Measurements from ENCODE around the gene GPC2. TPM values are rescaled to one million over a fixed set of nuclear protein-coding genes. Genes with fewer than 3 reads are reported as not detected.

Gene GPC2
- total RNA-seq, 1 donor from 2014 or later, result 7.9 TPM

GRCh38 chr7:100122568-100122967 lies 54.6 kb downstream of the GPC2 start:
- no peak for DNase-seq
- Mint-ChIP-seq H3K9me3 (no peaks in the 10 kb centered on the region), H3K27me3 (no peaks in the 10 kb centered on the region), H3K4me3 (no peak overlapping the region), H3K4me1 (peaks cover 28% of the 10 kb centered on the region), H3K36me3 (ENCODE audit: low read depth) (peaks cover 18% of the 10 kb centered on the region), H3K27ac (no peak overlapping the region)
- intact Hi-C loops (cut with micrococcal nuclease), result loop anchor here (10.0 kb wide), 2 partner anchors 422 to 462 kb away; partner anchors contain the start of genes FBXO24 and LRCH4

DNA sequence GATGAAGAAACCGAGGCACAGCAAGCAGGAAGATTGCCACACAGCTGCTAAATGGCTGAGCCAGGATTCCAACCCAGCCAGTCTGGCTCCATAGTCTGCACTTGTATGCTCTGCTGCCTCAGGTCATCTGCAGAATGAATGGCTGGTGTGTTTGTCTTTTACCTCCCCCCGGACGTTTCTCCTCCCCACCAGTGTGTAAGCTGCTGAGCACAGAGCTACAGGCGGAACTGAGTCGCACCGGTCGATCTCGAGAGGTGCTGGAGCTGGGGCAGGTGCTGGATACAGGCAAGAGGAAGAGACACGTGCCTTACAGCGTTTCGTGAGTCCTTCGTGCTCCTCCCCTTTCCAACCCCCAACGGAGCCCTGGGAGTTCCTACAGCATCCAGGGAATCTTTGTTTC lies 55.1 kb downstream of the GPC2 start:
- Mint-ChIP-seq H3K27me3 (no peaks in the 10 kb centered on the region), H3K4me1 (peaks cover 28% of the 10 kb centered on the region), H3K36me3 (ENCODE audit: low read depth) (peaks cover 18% of the 10 kb centered on the region), H3K9me3 (no peaks in the 10 kb centered on the region), H3K4me3 (no peak overlapping the region), H3K27ac (no peak overlapping the region)
- intact Hi-C loops (cut with micrococcal nuclease), result loop anchor here (10.0 kb wide), 2 partner anchors 423 to 463 kb away; partner anchors contain the start of genes FBXO24 and LRCH4
- no peak for DNase-seq

DNA sequence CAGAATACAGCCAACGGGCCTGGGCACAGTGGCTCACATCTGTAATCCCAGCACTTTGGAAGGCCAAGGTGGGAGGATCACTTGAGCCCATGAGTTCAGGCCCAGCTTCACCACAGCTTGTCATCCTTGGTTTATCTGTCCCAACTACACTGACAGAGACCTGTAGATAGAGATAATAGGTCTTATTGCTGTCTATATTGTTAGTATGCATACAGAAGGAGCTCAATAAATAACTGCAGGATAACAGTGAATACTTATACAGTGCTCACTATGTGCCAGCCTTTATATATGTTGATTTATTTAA lies 56.5 kb downstream of the GPC2 start:
- no peaks in the 10 kb centered on the region for H3K27me3 Mint-ChIP-seq
- intact Hi-C loops (cut with micrococcal nuclease), result loop anchor here (10.0 kb wide), 2 partner anchors 424 to 464 kb away; partner anchors contain the start of genes FBXO24 and LRCH4
- peak overlapping the region; percentile 84 for H3K4me3 Mint-ChIP-seq
- H3K36me3 Mint-ChIP-seq (ENCODE audit: low read depth), result peaks cover 21% of the 10 kb centered on the region
- DNase-seq, result no peak
- peak overlapping the region; percentile 96 for H3K27ac Mint-ChIP-seq
- no peaks in the 10 kb centered on the region for H3K9me3 Mint-ChIP-seq
- peaks cover 25% of the 10 kb centered on the region for H3K4me1 Mint-ChIP-seq

GRCh38 chr7:100119970-100120732 lies 57.0 kb downstream of the GPC2 start:
- peak; percentile 91 for DNase-seq
- intact Hi-C loops (cut with micrococcal nuclease), result loop anchor here (1.0 to 10.0 kb wide), 6 partner anchors 7 to 465 kb away; partner anchors contain the start of genes AP4M1, FBXO24, LRCH4 and MCM7
- Mint-ChIP-seq H3K27ac (peak overlapping the region; percentile 96), H3K9me3 (no peaks in the 10 kb centered on the region), H3K4me1 (peaks cover 22% of the 10 kb centered on the region), H3K36me3 (ENCODE audit: low read depth) (peaks cover 22% of the 10 kb centered on the region), H3K27me3 (no peaks in the 10 kb centered on the region), H3K4me3 (peak overlapping the region; percentile 84)

Other genes with a start within 250 kb of the GPC2 start
- 0.36 TPM in 1 of 2 replicates, not detected in the other for gene GJC3, start 247.8 kb downstream of the GPC2 start, total RNA-seq
- gene AZGP1, start 201.3 kb downstream of the GPC2 start, total RNA-seq, result not detected in 2 replicates
- 54.8 and 56.3 TPM in 2 replicates for gene ZKSCAN1, start 161.8 kb downstream of the GPC2 start, total RNA-seq
- gene ZSCAN21, start 127.6 kb downstream of the GPC2 start, total RNA-seq, result 8.0 TPM in 2 replicates
- 21.5 and 23.3 TPM in 2 replicates for gene ZNF3, start 95.7 kb downstream of the GPC2 start, total RNA-seq
- 109 and 114 TPM in 2 replicates for gene COPS6, start 88.4 kb downstream of the GPC2 start, total RNA-seq
- gene MCM7, start 76.0 kb downstream of the GPC2 start, total RNA-seq, result 464 and 469 TPM in 2 replicates
- gene AP4M1, start 75.7 kb downstream of the GPC2 start, total RNA-seq, result 13.5 and 16.4 TPM in 2 replicates
- 68.4 and 71.5 TPM in 2 replicates for gene TAF6, start 58.0 kb downstream of the GPC2 start, total RNA-seq
- 16.2 and 17.0 TPM in 2 replicates for gene CNPY4, start 57.7 kb downstream of the GPC2 start, total RNA-seq
- gene MBLAC1, start 50.4 kb downstream of the GPC2 start, total RNA-seq, result 3.0 and 3.5 TPM in 2 replicates
- 123 and 126 TPM in 2 replicates for gene LAMTOR4, start 28.5 kb downstream of the GPC2 start, total RNA-seq
- gene TRAPPC14, start 18.7 kb downstream of the GPC2 start, total RNA-seq, result 31.7 and 39.2 TPM in 2 replicates
- 2.1 TPM in 2 replicates for gene GAL3ST4, start 8.8 kb downstream of the GPC2 start, total RNA-seq
- gene STAG3, start 537 bp upstream of the GPC2 start, total RNA-seq, result 23.7 TPM in 2 replicates
- gene PVRIG, start 42.6 kb upstream of the GPC2 start, total RNA-seq, result 20.9 and 21.6 TPM in 2 replicates
- gene SPDYE3, start 130.3 kb upstream of the GPC2 start, total RNA-seq, result not detected in 2 replicates
- gene PILRB, start 180.7 kb upstream of the GPC2 start, total RNA-seq, result 74.6 and 78.3 TPM in 2 replicates
- gene PILRA, start 196.1 kb upstream of the GPC2 start, total RNA-seq, result 9.8 and 11.6 TPM in 2 replicates